ENCODE data around the gene HRAS.

DNA sequence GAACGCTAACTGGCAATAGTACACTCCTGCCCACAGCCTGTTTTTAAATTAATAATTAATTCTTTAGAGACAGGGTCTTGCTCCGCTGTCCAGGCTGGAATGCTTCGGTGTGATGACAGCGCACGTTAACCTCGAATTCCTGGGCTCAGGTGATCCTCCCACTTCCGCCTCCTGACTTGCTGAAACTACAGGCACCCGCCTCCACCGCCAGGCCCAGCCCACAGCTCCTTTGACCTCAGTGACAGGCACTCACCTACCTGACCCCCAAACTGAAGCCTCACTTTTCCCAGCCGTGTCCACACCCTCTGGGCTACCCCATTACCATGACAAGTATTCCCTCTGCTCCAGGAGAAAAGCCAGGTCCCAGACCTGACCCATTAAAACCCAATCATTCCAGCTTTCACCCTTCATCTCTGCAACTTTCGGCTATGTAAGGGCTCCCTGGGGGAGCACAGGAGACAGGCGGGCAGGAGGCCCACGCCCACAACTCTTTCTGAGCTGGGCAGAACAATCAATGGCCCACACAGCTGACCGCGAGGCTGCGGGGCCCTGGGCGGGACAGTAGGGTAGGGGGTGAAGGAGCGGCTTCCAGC is 24.4 kb upstream of the HRAS start:
- TF ChIP-seq EZH2 (IDR thresholded peaks at IDR 0.05; ENCODE audit: borderline replicate concordance, insufficient read depth, low read depth, low read length, poor library complexity, severe bottlenecking), result no peak
- TF ChIP-seq, protein P1, sequence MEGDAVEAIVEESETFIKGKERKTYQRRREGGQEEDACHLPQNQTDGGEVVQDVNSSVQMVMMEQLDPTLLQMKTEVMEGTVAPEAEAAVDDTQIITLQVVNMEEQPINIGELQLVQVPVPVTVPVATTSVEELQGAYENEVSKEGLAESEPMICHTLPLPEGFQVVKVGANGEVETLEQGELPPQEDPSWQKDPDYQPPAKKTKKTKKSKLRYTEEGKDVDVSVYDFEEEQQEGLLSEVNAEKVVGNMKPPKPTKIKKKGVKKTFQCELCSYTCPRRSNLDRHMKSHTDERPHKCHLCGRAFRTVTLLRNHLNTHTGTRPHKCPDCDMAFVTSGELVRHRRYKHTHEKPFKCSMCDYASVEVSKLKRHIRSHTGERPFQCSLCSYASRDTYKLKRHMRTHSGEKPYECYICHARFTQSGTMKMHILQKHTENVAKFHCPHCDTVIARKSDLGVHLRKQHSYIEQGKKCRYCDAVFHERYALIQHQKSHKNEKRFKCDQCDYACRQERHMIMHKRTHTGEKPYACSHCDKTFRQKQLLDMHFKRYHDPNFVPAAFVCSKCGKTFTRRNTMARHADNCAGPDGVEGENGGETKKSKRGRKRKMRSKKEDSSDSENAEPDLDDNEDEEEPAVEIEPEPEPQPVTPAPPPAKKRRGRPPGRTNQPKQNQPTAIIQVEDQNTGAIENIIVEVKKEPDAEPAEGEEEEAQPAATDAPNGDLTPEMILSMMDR (IDR thresholded peaks at IDR 0.05), result no peak

All from B cell (primary cell).